H7 (cell line): ENCODE results near the gene LRRC8B. TPM values are rescaled to one million over a fixed set of nuclear protein-coding genes. Genes with fewer than 3 reads are reported as not detected.

Source experiments
- DNase-seq: peaks from one replicate; pipeline ENCODE4 v3.0.0; 2012
- H3K27me3 ChIP-seq: 2 replicates; pipeline ENCODE4 v1.6.0; 2011; ENCODE audit warnings: mild to moderate bottlenecking, low read length; ENCODE audit not compliant: control insufficient read depth, insufficient read depth
- H3K36me3 ChIP-seq: replicated peaks from 2 replicates; pipeline ENCODE4 v1.5.1; 2011; ENCODE audit warnings: low read length; ENCODE audit not compliant: control insufficient read depth, insufficient read depth
- H3K4me3 ChIP-seq: 2 replicates; pipeline ENCODE4 v1.5.1; 2011; ENCODE audit warnings: low read depth, mild to moderate bottlenecking, control low read depth, low read length, moderate library complexity; ENCODE audit not compliant: insufficient read depth
- total RNA-seq: library from RNA; depleted of rRNA; stranded (reverse); fragments of >200 nt; shearing (Covaris generic); gene quantifications from 2 replicates; pipeline ENCODE4 v1.2.3, GENCODE V29; 2014

The LRRC8B gene
- total RNA-seq, 1 experiment from 2014 or later: 15.9 TPM

DNA sequence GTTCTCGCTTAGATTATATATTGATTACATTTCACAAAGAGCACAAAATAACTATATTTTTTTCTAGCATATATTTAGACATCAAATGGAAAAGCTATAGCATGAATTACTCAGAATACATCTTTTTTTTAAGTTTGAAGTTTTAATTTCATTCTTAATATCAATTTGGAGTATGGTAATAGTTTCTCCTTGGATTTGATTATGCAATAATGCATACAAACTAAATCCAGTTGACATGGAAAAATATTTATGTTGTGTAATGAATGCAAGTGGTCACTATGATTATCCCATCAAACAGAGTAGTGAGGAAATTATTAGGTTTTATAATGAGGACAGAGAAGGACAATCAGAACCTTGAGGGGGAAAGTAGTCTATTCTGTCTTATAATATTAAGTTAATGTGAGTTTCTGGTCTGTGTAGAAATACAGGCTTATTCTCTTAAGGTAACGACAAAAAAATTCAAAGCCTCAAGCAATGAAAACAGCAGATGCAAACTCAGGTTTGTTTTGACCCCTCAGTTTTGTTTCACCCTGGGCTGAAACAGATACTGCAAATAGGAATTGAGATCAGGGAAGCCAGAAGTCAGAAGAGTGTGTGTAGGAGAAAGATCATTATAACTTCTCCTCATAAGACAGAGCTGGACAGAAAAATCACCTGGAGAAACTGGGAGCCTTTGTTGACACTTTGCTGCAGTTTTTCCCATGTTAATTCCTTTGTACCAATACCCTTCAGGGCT lies 23.7 kb downstream of the LRRC8B start:
- DNase-seq: no peak
- Histone ChIP-seq H3K4me3 (no peak overlapping the region), H3K27me3 (no peaks in the 10 kb centered on the region), H3K36me3 (0 out of 2 replicates have a peak, but pooled peaks cover 1% of the 10 kb centered on the region)

DNA sequence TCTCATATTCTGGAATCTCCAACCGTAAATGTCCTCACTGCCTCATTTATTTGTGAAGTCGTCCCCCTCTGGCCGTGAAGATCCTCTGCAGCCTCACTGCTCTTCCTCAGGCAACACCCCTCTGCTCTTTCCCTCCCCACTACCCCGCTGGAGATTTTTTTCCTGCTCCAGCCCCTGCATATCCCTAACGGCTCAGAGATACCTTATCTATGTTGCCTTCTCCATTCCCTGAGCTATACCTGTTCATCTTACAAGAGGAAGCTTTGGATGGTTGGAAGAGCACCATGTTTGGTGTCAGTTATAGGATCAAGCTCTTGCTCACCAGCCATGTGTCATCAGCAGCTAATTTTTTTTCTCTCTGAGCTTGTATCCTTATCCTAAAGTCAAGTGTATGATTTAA lies 26.4 kb downstream of the LRRC8B start:
- Histone ChIP-seq H3K36me3 (0 out of 2 replicates have a peak, but pooled peaks cover 1% of the 10 kb centered on the region), H3K27me3 (no peaks in the 10 kb centered on the region), H3K4me3 (no peak overlapping the region)
- no peak for DNase-seq

DNA sequence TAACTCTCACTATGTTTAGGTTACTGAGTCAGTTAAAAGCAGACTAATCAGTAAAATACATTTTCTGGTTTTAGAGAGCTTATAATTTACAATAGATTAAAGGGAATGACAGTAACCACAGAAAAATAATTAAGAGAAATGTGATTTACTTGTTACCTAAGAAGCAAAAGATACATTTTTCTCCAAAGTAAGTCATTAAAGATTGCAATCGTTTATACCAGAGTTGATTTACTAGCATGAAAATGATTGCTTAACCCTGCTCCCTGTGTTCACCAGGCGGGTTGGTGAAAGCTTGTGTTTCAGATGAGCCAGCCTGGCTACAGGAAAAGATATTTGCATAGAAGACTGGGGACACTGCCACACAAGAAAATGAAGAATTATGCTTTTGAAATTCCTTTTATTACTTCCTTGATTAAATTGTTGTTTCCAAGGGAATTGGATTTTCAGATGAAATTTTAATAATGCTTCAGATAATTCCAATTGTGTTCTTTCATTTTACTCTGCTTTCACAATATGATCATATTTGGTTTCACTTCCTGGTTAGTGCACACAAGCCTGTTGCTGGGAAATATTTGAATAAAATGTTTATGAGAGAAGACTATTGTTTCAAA lies 27.9 kb downstream of the LRRC8B start:
- no peak overlapping the region for H3K4me3 ChIP-seq
- DNase-seq: no peak
- H3K36me3 ChIP-seq: 0 out of 2 replicates have a peak, but pooled peaks cover 1% of the 10 kb centered on the region
- no peaks in the 10 kb centered on the region for H3K27me3 ChIP-seq

DNA sequence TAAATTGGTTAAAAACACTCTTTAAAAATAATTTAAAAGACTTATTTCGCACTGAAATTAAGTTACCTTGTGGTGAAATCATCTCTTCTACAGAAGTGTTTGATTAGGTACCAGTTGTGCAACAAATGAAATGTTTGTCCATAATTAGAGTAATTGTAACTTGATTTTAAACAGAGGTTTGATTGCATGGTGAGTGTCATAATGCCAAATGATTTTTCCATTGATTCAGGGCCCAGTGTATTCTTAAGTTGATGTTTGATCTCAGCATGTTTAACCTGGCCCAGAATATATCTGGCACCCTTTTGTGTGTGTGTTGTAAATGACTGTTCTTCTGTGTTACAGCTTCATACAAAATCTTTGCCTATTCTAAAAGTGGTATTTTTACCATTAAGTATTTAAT lies 28.5 kb downstream of the LRRC8B start:
- Histone ChIP-seq H3K27me3 (no peaks in the 10 kb centered on the region), H3K36me3 (0 out of 2 replicates have a peak, but pooled peaks cover 1% of the 10 kb centered on the region), H3K4me3 (no peak overlapping the region)
- no peak for DNase-seq

DNA sequence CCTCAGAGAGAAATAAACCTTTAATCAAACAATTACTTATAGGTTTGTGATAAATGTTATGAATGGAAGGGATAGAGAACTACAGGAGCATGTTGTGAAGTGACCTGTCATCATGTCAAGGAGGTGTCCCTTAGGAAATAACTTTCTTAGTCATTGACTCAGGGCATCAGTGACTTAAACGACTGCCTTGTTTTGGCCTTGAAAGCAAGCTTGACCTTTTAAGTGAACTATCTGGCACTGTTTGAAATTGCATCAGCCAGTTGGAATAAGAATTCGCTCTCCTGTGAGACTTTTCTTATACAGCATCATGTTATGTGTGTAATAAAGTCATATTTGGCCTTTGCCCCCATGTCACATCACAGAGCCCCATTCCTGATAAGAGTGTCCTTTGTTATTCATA lies 30.9 kb downstream of the LRRC8B start:
- no peak for DNase-seq
- no peaks in the 10 kb centered on the region for H3K27me3 ChIP-seq
- no peaks in the 10 kb centered on the region; the same call in 1 of the 2 replicates for H3K36me3 ChIP-seq
- H3K4me3 ChIP-seq: no peak overlapping the region

DNA sequence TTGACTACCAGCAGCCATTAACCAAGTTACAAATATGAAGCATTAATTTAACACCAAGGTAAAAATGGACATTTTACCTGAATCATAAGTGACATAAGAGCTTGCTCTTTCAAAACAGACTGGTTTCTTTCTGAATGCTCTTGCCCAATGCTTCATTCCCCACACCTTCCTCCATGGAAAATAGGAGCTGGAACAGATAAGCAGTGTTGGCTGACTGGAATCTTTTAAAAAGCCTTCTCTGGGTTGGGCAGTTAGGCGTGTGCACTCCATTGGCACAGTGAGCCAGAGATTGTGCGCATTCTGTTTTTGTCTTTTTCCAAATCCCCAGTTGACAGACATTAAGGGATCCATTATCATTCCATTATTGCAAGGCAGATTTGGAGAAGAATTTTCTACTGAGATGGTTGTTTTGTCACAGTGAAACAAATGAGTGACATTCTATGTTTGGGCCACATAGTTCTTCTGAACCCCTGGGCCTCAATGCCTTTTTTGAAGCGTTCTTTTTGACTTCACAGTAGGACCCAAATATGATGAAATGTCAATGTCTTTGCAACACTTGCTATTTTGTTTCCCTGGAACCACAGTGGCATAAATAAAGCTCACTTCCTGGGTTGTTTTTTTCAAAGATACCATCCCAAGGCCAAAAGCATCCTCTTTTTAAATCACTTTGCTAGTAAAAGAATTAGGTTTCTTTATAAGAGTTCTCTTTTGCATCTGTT lies 32.3 kb downstream of the LRRC8B start:
- Histone ChIP-seq H3K36me3 (no peaks in the 10 kb centered on the region; the same call in 1 of the 2 replicates), H3K4me3 (no peak overlapping the region), H3K27me3 (no peaks in the 10 kb centered on the region)
- no peak for DNase-seq

DNA sequence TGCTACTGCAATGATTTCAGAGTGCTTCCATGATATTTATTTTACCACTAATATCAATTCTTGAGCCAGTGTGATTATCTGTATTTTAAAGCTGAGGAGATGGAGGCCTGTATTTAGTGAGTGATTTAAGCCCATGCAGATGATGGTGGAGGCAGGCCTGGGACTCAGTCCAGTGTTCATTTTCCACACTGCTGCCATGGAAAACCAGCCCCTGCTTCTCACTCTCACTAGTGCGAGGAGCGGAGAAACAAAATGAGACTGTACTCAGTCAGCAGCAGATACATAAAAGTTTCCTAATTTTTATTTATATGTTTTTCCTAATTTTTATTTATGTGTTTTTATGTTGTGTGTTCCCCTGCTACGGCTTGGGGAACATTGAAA lies 32.8 kb downstream of the LRRC8B start:
- DNase-seq: no peak
- Histone ChIP-seq H3K27me3 (no peaks in the 10 kb centered on the region), H3K36me3 (no peaks in the 10 kb centered on the region; the same call in 1 of the 2 replicates), H3K4me3 (no peak overlapping the region)

DNA sequence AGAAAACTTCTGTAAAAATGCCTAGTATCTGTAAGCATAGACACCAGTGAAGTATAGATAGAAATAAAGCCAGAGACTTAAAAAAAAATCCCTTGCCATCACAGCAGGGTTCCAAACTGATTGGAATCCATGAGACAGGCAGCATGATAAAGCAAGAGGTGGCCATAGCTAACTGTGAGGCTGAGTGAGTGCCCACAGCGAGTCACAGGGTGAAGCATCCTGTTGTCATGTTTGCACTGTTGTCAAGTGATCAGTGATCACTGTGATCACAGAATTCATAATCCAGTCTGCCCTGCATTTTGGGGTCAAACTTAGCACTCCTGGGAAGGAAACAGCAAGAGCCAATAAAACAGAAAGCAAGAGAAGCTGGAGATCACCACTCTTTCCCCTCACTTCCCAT lies 33.3 kb downstream of the LRRC8B start:
- DNase-seq: no peak
- H3K4me3 ChIP-seq: no peak overlapping the region
- no peaks in the 10 kb centered on the region; the same call in 1 of the 2 replicates for H3K36me3 ChIP-seq
- no peaks in the 10 kb centered on the region for H3K27me3 ChIP-seq

DNA sequence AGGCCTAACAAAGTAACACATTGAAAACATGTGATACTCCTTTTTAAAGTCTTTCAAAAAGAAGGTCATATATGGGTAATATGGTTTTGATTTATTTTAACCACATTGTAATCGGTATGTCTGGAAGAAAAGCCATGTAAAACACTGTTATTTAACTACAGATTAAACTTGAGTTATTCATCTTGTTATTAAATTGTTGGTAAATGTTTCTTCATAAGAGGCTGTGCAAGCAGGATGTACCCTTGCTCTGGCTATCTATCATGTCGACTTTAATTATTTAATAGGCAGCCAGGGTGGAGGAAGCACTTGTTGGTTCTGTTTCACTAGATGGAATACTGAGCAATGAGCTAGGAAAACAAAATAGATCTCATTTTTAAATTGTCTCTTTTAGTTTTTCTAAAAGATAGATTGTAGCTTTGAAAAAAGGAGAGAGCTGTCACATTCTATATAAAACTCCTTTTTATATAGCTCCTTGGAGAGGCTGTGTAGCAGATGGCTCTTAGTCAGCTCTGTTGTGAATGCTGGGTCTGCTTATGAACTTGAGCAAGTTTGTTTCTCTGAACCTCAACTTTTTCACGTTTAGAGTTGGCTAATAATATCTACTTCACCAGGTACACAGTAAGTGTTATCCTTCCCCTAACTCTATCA lies 39.5 kb downstream of the LRRC8B start:
- DNase-seq: no peak
- no peak overlapping the region for H3K4me3 ChIP-seq
- H3K27me3 ChIP-seq: no peaks in the 10 kb centered on the region
- no peaks in the 10 kb centered on the region for H3K36me3 ChIP-seq

DNA sequence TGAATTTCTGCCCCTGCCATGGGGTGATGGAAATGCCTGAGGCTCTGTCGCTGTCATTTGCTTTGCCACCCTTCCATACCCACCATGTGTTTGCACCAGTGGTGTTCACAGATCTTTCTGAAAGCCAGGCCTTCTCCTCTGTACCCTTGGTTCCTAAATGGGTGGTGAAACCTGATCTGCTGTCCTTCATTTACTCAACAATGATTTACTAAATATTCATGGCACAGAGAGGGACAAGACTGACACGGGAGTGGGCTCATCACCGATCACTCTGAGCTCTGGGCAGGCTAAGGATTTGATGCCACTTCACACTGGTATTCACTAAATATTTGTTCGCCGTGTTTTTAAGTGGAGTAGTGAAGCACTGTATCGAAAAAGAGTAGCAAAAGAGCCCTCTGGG lies 40.9 kb downstream of the LRRC8B start:
- Histone ChIP-seq H3K27me3 (no peaks in the 10 kb centered on the region), H3K36me3 (0 out of 2 replicates have a peak, but pooled peaks cover 1% of the 10 kb centered on the region), H3K4me3 (no peak overlapping the region)
- no peak for DNase-seq

DNA sequence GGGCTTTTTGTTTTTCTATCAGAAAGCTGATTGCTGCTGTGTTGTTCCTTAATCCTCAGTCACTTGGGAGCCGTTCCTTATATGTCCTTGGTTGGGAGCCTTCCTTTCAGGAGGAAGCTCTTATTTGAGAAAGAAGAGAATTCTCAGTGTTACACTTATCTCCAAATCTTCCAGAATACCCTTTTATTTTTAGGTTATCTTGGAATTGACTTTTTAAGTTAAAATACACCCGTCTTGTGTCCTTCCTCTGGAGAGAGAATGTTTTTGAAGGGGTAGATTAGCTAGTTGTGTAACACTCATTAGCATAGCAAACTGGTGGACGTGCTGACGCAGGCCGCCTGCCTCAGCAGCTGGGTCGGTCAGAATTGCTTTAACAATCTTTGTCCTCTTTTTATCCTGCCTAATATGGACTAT lies 42.1 kb downstream of the LRRC8B start:
- Histone ChIP-seq H3K4me3 (no peak overlapping the region), H3K36me3 (0 out of 2 replicates have a peak, but pooled peaks cover 1% of the 10 kb centered on the region), H3K27me3 (no peaks in the 10 kb centered on the region)
- peak; percentile 17 for DNase-seq

DNA sequence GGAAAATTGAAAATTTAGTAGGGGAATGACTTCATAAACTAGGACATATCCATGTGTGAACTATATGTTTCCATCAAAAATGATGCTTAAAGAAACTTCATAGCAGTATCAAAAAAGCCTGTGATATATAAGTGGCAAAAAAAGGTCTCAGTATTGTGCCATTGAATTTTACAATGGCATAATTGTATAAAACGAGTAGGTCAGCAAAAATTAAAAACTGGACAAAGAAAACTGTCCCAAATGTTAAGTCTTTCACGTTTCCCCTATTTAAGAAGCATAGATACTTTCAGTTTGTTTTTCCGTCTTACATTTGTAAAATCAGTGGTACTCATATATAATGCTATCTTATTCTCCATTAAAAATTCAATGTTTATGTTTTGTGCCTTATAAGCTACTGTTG lies 43.2 kb downstream of the LRRC8B start:
- Histone ChIP-seq H3K36me3 (0 out of 2 replicates have a peak, but pooled peaks cover 1% of the 10 kb centered on the region), H3K4me3 (no peak overlapping the region), H3K27me3 (no peaks in the 10 kb centered on the region)
- DNase-seq: no peak

DNA sequence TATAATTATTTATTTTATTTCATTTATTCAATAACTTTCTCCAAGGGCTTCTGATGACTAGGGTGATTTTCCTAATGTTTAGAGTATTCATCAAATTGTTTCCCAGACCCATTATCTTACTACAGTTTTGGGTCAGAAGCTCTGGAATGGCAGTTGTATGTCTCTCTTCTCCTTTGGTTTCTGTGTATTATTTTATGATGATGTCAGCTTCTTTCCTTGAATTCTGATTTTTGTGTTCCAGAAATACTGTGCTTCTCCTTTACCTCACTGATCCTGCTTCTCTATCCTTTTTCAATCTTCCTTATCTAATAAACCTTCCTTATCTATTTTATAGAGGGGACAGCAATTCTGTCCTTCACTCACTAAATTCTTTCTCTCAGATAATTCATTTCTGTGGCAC lies 48.8 kb downstream of the LRRC8B start:
- DNase-seq: no peak
- H3K4me3 ChIP-seq: no peak overlapping the region
- no peaks in the 10 kb centered on the region for H3K27me3 ChIP-seq
- H3K36me3 ChIP-seq: 0 out of 2 replicates have a peak, but pooled peaks cover 1% of the 10 kb centered on the region

DNA sequence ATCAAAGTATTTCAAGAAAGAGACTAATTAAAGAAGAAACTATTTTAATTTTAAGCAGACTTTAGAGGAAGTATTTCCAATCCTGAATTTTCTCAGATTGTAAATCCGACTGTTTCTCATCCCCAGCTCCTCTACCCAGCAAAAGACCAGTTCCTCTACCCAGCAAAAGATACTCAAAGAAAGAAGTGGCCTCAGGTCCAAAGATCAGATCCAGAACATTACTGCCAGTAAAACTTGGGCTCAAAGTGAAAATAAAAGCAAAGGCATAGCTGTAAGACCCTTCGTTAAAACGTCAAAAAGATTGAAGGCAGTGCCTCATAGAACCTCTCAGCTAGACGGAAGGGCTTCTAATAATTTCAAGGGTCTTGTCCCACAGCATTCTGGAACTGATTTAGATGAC lies 50.0 kb downstream of the LRRC8B start:
- H3K4me3 ChIP-seq: no peak overlapping the region
- H3K36me3 ChIP-seq: no peaks in the 10 kb centered on the region; the same call in 1 of the 2 replicates

More for the DNA sequence above, 50.0 kb downstream of the LRRC8B start:
- H3K27me3 ChIP-seq: no peaks in the 10 kb centered on the region
- no peak for DNase-seq
